ENCODE results near the gene PUS10.

- TF ChIP-seq, protein P1, sequence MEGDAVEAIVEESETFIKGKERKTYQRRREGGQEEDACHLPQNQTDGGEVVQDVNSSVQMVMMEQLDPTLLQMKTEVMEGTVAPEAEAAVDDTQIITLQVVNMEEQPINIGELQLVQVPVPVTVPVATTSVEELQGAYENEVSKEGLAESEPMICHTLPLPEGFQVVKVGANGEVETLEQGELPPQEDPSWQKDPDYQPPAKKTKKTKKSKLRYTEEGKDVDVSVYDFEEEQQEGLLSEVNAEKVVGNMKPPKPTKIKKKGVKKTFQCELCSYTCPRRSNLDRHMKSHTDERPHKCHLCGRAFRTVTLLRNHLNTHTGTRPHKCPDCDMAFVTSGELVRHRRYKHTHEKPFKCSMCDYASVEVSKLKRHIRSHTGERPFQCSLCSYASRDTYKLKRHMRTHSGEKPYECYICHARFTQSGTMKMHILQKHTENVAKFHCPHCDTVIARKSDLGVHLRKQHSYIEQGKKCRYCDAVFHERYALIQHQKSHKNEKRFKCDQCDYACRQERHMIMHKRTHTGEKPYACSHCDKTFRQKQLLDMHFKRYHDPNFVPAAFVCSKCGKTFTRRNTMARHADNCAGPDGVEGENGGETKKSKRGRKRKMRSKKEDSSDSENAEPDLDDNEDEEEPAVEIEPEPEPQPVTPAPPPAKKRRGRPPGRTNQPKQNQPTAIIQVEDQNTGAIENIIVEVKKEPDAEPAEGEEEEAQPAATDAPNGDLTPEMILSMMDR (IDR thresholded peaks at IDR 0.05), result no peak
- no peak for TF ChIP-seq EP300 (IDR thresholded peaks at IDR 0.05)
Measured at GRCh38 chr2:61009355-61009754, 8.7 kb downstream of the PUS10 start.

Data from A549 (cell line).